Prostate gland (tissue), 2 donors: Measurements from ENCODE around the gene DNPH1.

Experiments used
- CTCF ChIP-seq, 4 experiments: fragments of 200-600 bp in 2 of 4; fragments of 450-650 bp in 2 of 4; sonication (generic) in 2 of 4; IDR thresholded peaks; 1 replicate in 3 of 4; 2 replicates in 1 of 4; pipeline ENCODE4 v1.5.1; 2016 to 2019; ENCODE audit warnings: antibody characterized with exemption in 4 of 4, mild to moderate bottlenecking in 2 of 4, moderate library complexity in 2 of 4
- POLR2AphosphoS5 ChIP-seq: sonication (generic); formaldehyde crosslinking; IDR thresholded peaks from one replicate; pipeline ENCODE4 v1.6.1; 2017; ENCODE audit warnings: antibody characterized with exemption

GRCh38 chr6:43271944-43272343, 42.7 kb upstream of the DNPH1 start:
- TF ChIP-seq POLR2AphosphoS5 (no peak), CTCF (IDR thresholded peaks at IDR 0.05) (no peak)
